Testis (tissue), 3 donors: ENCODE data around the gene MYO1D. TPM values are rescaled to one million over a fixed set of nuclear protein-coding genes. Genes with fewer than 3 reads are reported as not detected.
A peak's percentile ranks its signal among the peaks of the same experiment; 100 is the strongest.
"Not testable (repeated sequence)": the region's sequence is repeated elsewhere in the genome, so short reads cannot be mapped to it uniquely, and the experiment has no call there.

Experiments used
- DNase-seq: peaks from one replicate; pipeline ENCODE4 v3.0.0-alpha.2; 2019
- H3K27ac ChIP-seq, 2 donors: fragments of 200-600 bp; sonication (generic); one replicate each; pipeline ENCODE4 v1.5.1; 2019
- H3K27me3 ChIP-seq: fragments of 200-600 bp; sonication (generic); one replicate; pipeline ENCODE4 v1.5.1; 2019
- H3K36me3 ChIP-seq: fragments of 200-600 bp; sonication (generic); one replicate; pipeline ENCODE4 v1.5.1; 2017; ENCODE audit warnings: low read depth; ENCODE audit errors: missing control alignments
- H3K4me1 ChIP-seq: fragments of 200-600 bp; sonication (generic); one replicate; pipeline ENCODE4 v1.5.1; 2019
- H3K4me3 ChIP-seq, 2 donors: fragments of 200-600 bp; sonication (generic); one replicate each; pipeline ENCODE4 v1.5.1; 2017 to 2019
- H3K9me3 ChIP-seq: fragments of 200-600 bp; sonication (generic); one replicate; pipeline ENCODE4 v1.5.1; 2017
- POLR2A ChIP-seq: fragments of 450-650 bp; IDR thresholded peaks from one replicate; pipeline ENCODE4 v1.6.1; 2017; ENCODE audit warnings: antibody characterized with exemption, mild to moderate bottlenecking, moderate library complexity
- WGBS, 2 donors: methylation state at CpG; one replicate each; pipeline ENCODE4 v1.1.5; 2018; 5-methylcytosine and 5-hydroxymethylcytosine counted together
- intact Hi-C: fragments of 100-400 bp; cut with DNase I; formaldehyde crosslinking; loops from one replicate; pipeline ENCODE4 v1.15.1; 2023; ENCODE audit warnings: low total_unique reads
- polyA plus RNA-seq: library from polyadenylated mRNA; stranded (reverse); fragments of 350-450 nt; fragmentation: Illumina TruSeq; extraction: RNeasy Lipid Tissue Mini Kit (QIAGEN cat#74804); gene quantifications from one replicate; pipeline ENCODE4 v1.2.3, GENCODE V29; 2014; ENCODE audit warnings: low read depth, low replicate concordance; ENCODE audit not compliant: insufficient read depth
- total RNA-seq, 2 donors: library from RNA; depleted of rRNA; stranded (reverse); fragments of >200 nt; gene quantifications; one replicate each; pipeline ENCODE4 v1.2.3, GENCODE V29; 2016
- TF ChIP-seq, protein P1 (sequence below), 3 experiments: fragments of 450-650 bp in 2 of 3; fragments of 200-600 bp in 1 of 3; sonication (generic) in 1 of 3; IDR thresholded peaks; one replicate each; pipeline ENCODE4 v1.5.1; 2016 to 2019; ENCODE audit warnings: antibody characterized with exemption in 3 of 3, mild to moderate bottlenecking in 2 of 3, moderate library complexity in 1 of 3

The MYO1D gene
- total and polyA plus RNA-seq, 3 donors from 2014 or later: 29.5 to 34.1 (median 33.6) TPM

GRCh38 chr17:32826076-32826475 lies 50.8 kb downstream of the MYO1D start:
- Histone ChIP-seq H3K27ac (no peak overlapping the region), H3K4me1 (no peaks in the 10 kb centered on the region)
- TF ChIP-seq, protein P1, sequence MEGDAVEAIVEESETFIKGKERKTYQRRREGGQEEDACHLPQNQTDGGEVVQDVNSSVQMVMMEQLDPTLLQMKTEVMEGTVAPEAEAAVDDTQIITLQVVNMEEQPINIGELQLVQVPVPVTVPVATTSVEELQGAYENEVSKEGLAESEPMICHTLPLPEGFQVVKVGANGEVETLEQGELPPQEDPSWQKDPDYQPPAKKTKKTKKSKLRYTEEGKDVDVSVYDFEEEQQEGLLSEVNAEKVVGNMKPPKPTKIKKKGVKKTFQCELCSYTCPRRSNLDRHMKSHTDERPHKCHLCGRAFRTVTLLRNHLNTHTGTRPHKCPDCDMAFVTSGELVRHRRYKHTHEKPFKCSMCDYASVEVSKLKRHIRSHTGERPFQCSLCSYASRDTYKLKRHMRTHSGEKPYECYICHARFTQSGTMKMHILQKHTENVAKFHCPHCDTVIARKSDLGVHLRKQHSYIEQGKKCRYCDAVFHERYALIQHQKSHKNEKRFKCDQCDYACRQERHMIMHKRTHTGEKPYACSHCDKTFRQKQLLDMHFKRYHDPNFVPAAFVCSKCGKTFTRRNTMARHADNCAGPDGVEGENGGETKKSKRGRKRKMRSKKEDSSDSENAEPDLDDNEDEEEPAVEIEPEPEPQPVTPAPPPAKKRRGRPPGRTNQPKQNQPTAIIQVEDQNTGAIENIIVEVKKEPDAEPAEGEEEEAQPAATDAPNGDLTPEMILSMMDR (IDR thresholded peaks at IDR 0.05): no peak
- no peak for TF ChIP-seq POLR2A

DNA sequence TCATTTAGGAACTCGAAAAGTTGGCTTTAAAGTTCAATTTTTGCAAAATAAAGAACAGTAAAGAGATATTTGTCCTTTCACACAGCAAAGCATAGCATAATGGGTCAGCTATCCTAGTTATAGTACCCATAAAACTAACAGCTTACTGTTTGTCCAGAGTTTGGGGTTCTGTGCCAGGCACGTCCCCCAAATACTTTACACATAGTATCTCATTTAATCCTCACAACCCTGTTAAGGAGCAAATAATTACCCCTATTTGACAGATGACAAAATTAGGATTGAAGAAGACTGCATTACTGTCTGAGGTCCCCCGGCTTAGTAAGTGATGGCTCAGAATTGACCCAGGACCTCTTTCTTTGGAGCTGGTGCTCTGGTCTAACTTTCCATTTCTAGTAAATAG lies 52.6 kb downstream of the MYO1D start:
- Histone ChIP-seq H3K27me3 (no peaks in the 10 kb centered on the region), H3K4me1 (no peaks in the 10 kb centered on the region), H3K9me3 (no peaks in the 10 kb centered on the region), H3K27ac (peak overlapping the region in 1 of 2 donors; percentile 23), H3K4me3 (no peak overlapping the region), H3K36me3 (no peaks in the 10 kb centered on the region)
- intact Hi-C loops: no loop called here
- TF ChIP-seq, protein P1 (IDR thresholded peaks at IDR 0.05): no peak
- no peak for TF ChIP-seq POLR2A
- no peak for DNase-seq
- WGBS, 2 donors: 87 to 97% methylated on average over 3 of the region's 3 CpGs

More at GRCh38 chr17:32826076-32826475, 50.8 kb downstream of the MYO1D start:
- no peak overlapping the region for H3K4me3 ChIP-seq
- H3K27me3 ChIP-seq: no peaks in the 10 kb centered on the region
- no peak for DNase-seq
- H3K9me3 ChIP-seq: no peaks in the 10 kb centered on the region
- intact Hi-C loops: no loop called here
- H3K36me3 ChIP-seq: no peaks in the 10 kb centered on the region

- DNase-seq: no peak
- peak overlapping the region in 1 of 2 donors; percentile 47 for H3K27ac ChIP-seq
- no peaks in the 10 kb centered on the region for H3K9me3 ChIP-seq
- intact Hi-C loops: no loop called here
- no peaks in the 10 kb centered on the region for H3K27me3 ChIP-seq
- H3K4me1 ChIP-seq: no peaks in the 10 kb centered on the region
- 35 to 66% methylated on average over 2 of the region's 2 CpGs for WGBS, 2 donors
- peak overlapping the region in 1 of 2 donors; percentile 41 for H3K4me3 ChIP-seq
- no peaks in the 10 kb centered on the region for H3K36me3 ChIP-seq
- TF ChIP-seq, protein P1 (IDR thresholded peaks at IDR 0.05): no peak
- TF ChIP-seq POLR2A: no peak
These were observed 53.9 kb downstream of the MYO1D start for GRCh38 chr17:32822996-32823395.

GRCh38 chr17:32821987-32822934 lies 54.7 kb downstream of the MYO1D start:
- H3K9me3 ChIP-seq, intact Hi-C loops, H3K36me3 ChIP-seq, DNase-seq, H3K27me3 ChIP-seq, H3K4me1 ChIP-seq: not testable (repeated sequence)
- Histone ChIP-seq H3K4me3 (peak overlapping the region in 1 of 2 donors; percentile 41), H3K27ac (peak overlapping the region in 1 of 2 donors; percentile 47)
- 26 to 27% methylated on average over 25 to 81 of the region's 82 CpGs for WGBS, 2 donors

DNA sequence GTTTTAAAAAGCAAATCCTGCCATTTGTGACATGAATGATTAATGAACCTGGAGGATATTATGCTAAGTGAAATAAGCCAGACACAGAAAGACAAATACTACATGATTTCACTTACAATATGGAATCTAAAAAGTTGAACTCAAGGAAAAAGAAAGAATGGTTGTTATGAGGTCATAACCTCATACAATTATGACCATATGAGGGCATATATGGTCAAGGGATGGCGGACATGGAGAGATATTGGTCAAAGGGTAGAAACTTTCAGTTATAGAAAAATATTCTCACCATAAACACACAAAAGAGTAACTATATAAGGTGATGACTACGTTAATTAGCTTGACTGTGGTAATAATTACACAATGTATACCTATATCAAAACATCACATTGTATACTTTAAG lies 56.5 kb downstream of the MYO1D start:
- Histone ChIP-seq H3K9me3 (no peaks in the 10 kb centered on the region), H3K27ac (no peak overlapping the region), H3K27me3 (no peaks in the 10 kb centered on the region), H3K4me1 (no peaks in the 10 kb centered on the region), H3K4me3 (no peak overlapping the region), H3K36me3 (no peaks in the 10 kb centered on the region)
- no peak for TF ChIP-seq POLR2A
- intact Hi-C loops: no loop called here
- 87 to 93% methylated on average over 2 of the region's 2 CpGs for WGBS, 2 donors
- DNase-seq: no peak
